Measurements from ENCODE around the gene GRK5. TPM values are rescaled to one million over a fixed set of nuclear protein-coding genes. Genes with fewer than 3 reads are reported as not detected.

GRK5 gene
- 10 to 100 TPM; 13.9 to 28.5 TPM for total RNA-seq
- total RNA-seq, result 29.9 to 38.6 reads per million in 2 donors

- Mint-ChIP-seq H3K36me3 (ENCODE audit: low read depth) (no peaks in the 10 kb centered on the region), H3K4me1 (peaks cover 33% of the 10 kb centered on the region), H3K27me3 (no peaks in the 10 kb centered on the region), H3K4me3 (peak within 1 kb of the TSS; percentile 95), H3K27ac (peak within 1 kb of the TSS; percentile 96)
- ATAC-seq (peak; percentile 87), DNase-seq (peak; percentile 96 to 98 (median 98))
- no peaks in the 10 kb centered on the region for H3K9me3 ChIP-seq (ENCODE audit: control insufficient read depth, low read length, poor library complexity, severe bottlenecking)
These were observed at the start of gene GRK5 for GRCh38 chr10:119207366-119207666. GRK5 (plus strand) TSS chr10:119207571; CDS start chr10:119207918, 347 bp downstream.

- Mint-ChIP-seq H3K27me3 (no peaks in the 10 kb centered on the region), H3K36me3 (ENCODE audit: low read depth) (peaks cover 3% of the 10 kb centered on the region), H3K4me3 (no peak overlapping the region), H3K27ac (no peak overlapping the region), H3K4me1 (peaks cover 15% of the 10 kb centered on the region)
- DNase-seq (no peak), ATAC-seq (no peak)
- H3K9me3 ChIP-seq (ENCODE audit: control insufficient read depth, low read length, poor library complexity, severe bottlenecking), result no peaks in the 10 kb centered on the region
These were observed 48.0 kb upstream of the GRK5 start for GRCh38 chr10:119159332-119159731.

GRCh38 chr10:119161680-119162451 lies 45.5 kb upstream of the GRK5 start:
- peak overlapping the region; percentile 27 for H3K27ac Mint-ChIP-seq
- H3K4me1 Mint-ChIP-seq, result peaks cover 22% of the 10 kb centered on the region
- H3K27me3 Mint-ChIP-seq, result no peaks in the 10 kb centered on the region
- no peak overlapping the region for H3K4me3 Mint-ChIP-seq
- DNase-seq, result no peak
- H3K36me3 Mint-ChIP-seq (ENCODE audit: low read depth), result peaks cover 3% of the 10 kb centered on the region
- no peak for ATAC-seq
- no peaks in the 10 kb centered on the region for H3K9me3 ChIP-seq (ENCODE audit: control insufficient read depth, low read length, poor library complexity, severe bottlenecking)

GRCh38 chr10:119162452-119163092 lies 44.8 kb upstream of the GRK5 start:
- DNase-seq (no peak), ATAC-seq (no peak)
- H3K27ac Mint-ChIP-seq, result peak overlapping the region; percentile 27
- H3K36me3 Mint-ChIP-seq (ENCODE audit: low read depth), result peaks cover 3% of the 10 kb centered on the region
- no peaks in the 10 kb centered on the region for H3K9me3 ChIP-seq (ENCODE audit: control insufficient read depth, low read length, poor library complexity, severe bottlenecking)
- peaks cover 25% of the 10 kb centered on the region for H3K4me1 Mint-ChIP-seq
- no peak overlapping the region for H3K4me3 Mint-ChIP-seq
- no peaks in the 10 kb centered on the region for H3K27me3 Mint-ChIP-seq

GRCh38 chr10:119165171-119166117 lies 41.9 kb upstream of the GRK5 start, which contains the start of gene SFXN4:
SFXN4 (minus strand) TSS chr10:119165714; CDS start chr10:119165647, 67 bp downstream.
- DNase-seq, result peak; percentile 74 to 81 (median 74)
- ATAC-seq, result peak; percentile 95
- Mint-ChIP-seq H3K36me3 (ENCODE audit: low read depth) (peaks cover 2% of the 10 kb centered on the region), H3K27me3 (no peaks in the 10 kb centered on the region), H3K4me3 (peak within 1 kb of the TSS; percentile 92), H3K4me1 (peaks cover 25% of the 10 kb centered on the region), H3K27ac (peak within 1 kb of the TSS; percentile 91)
- no peaks in the 10 kb centered on the region for H3K9me3 ChIP-seq (ENCODE audit: control insufficient read depth, low read length, poor library complexity, severe bottlenecking)

GRCh38 chr10:119166118-119166500 lies 41.3 kb upstream of the GRK5 start:
- H3K27me3 Mint-ChIP-seq, result no peaks in the 10 kb centered on the region
- ATAC-seq, result peak; percentile 4
- H3K27ac Mint-ChIP-seq, result peak overlapping the region; percentile 91
- H3K4me1 Mint-ChIP-seq, result peaks cover 25% of the 10 kb centered on the region
- DNase-seq, result no peak
- H3K36me3 Mint-ChIP-seq (ENCODE audit: low read depth), result peaks cover 2% of the 10 kb centered on the region
- peak overlapping the region; percentile 92 for H3K4me3 Mint-ChIP-seq
- H3K9me3 ChIP-seq (ENCODE audit: control insufficient read depth, low read length, poor library complexity, severe bottlenecking), result no peaks in the 10 kb centered on the region

GRCh38 chr10:119166564-119166963 lies 40.8 kb upstream of the GRK5 start:
- ATAC-seq, result no peak
- DNase-seq, result no peak
- Mint-ChIP-seq H3K4me1 (peaks cover 25% of the 10 kb centered on the region), H3K27me3 (no peaks in the 10 kb centered on the region), H3K27ac (peak overlapping the region; percentile 91), H3K4me3 (peak overlapping the region; percentile 92), H3K36me3 (ENCODE audit: low read depth) (peaks cover 2% of the 10 kb centered on the region)
- H3K9me3 ChIP-seq (ENCODE audit: control insufficient read depth, low read length, poor library complexity, severe bottlenecking), result no peaks in the 10 kb centered on the region

- H3K27me3 Mint-ChIP-seq, result no peaks in the 10 kb centered on the region
- H3K36me3 Mint-ChIP-seq (ENCODE audit: low read depth), result peaks cover 2% of the 10 kb centered on the region
- no peaks in the 10 kb centered on the region for H3K9me3 ChIP-seq (ENCODE audit: control insufficient read depth, low read length, poor library complexity, severe bottlenecking)
- ATAC-seq (no peak), DNase-seq (no peak)
- H3K4me3 Mint-ChIP-seq, result peak overlapping the region; percentile 92
- H3K27ac Mint-ChIP-seq, result peak overlapping the region; percentile 91
- H3K4me1 Mint-ChIP-seq, result peaks cover 23% of the 10 kb centered on the region
These were observed 40.3 kb upstream of the GRK5 start for GRCh38 chr10:119167041-119167440.

GRCh38 chr10:119174109-119174508 lies 33.3 kb upstream of the GRK5 start:
- DNase-seq (no peak), ATAC-seq (no peak)
- Mint-ChIP-seq H3K27ac (no peak overlapping the region), H3K27me3 (no peaks in the 10 kb centered on the region), H3K36me3 (ENCODE audit: low read depth) (peaks cover 6% of the 10 kb centered on the region), H3K4me1 (peaks cover 20% of the 10 kb centered on the region), H3K4me3 (no peak overlapping the region)
- H3K9me3 ChIP-seq (ENCODE audit: control insufficient read depth, low read length, poor library complexity, severe bottlenecking), result no peaks in the 10 kb centered on the region

GRCh38 chr10:119176166-119176565 lies 31.2 kb upstream of the GRK5 start:
- DNase-seq (no peak), ATAC-seq (no peak)
- no peaks in the 10 kb centered on the region for H3K9me3 ChIP-seq (ENCODE audit: control insufficient read depth, low read length, poor library complexity, severe bottlenecking)
- Mint-ChIP-seq H3K27me3 (no peaks in the 10 kb centered on the region), H3K4me3 (peak overlapping the region; percentile 52), H3K27ac (peak overlapping the region; percentile 86), H3K36me3 (ENCODE audit: low read depth) (peaks cover 4% of the 10 kb centered on the region), H3K4me1 (peaks cover 20% of the 10 kb centered on the region)

GRCh38 chr10:119177708-119178371 lies 29.5 kb upstream of the GRK5 start:
- DNase-seq (no peak), ATAC-seq (peak; percentile 2)
- H3K9me3 ChIP-seq (ENCODE audit: control insufficient read depth, low read length, poor library complexity, severe bottlenecking), result no peaks in the 10 kb centered on the region
- H3K36me3 Mint-ChIP-seq (ENCODE audit: low read depth), result peaks cover 4% of the 10 kb centered on the region
- peak overlapping the region; percentile 98 for H3K4me3 Mint-ChIP-seq
- H3K27me3 Mint-ChIP-seq, result no peaks in the 10 kb centered on the region
- H3K4me1 Mint-ChIP-seq, result peaks cover 20% of the 10 kb centered on the region
- H3K27ac Mint-ChIP-seq, result peak overlapping the region; percentile 86

GRCh38 chr10:119178372-119179119 lies 28.8 kb upstream of the GRK5 start, which contains the start of gene PRDX3:
PRDX3 (minus strand) TSS chr10:119178812; CDS start chr10:119178790, 22 bp downstream.
- DNase-seq (peak; percentile 87 to 94 (median 90)), ATAC-seq (peak; percentile 99)
- peaks cover 20% of the 10 kb centered on the region for H3K4me1 Mint-ChIP-seq
- H3K27ac Mint-ChIP-seq, result peak within 1 kb of the TSS; percentile 86
- H3K27me3 Mint-ChIP-seq, result no peaks in the 10 kb centered on the region
- peaks cover 4% of the 10 kb centered on the region for H3K36me3 Mint-ChIP-seq (ENCODE audit: low read depth)
- no peaks in the 10 kb centered on the region for H3K9me3 ChIP-seq (ENCODE audit: control insufficient read depth, low read length, poor library complexity, severe bottlenecking)
- H3K4me3 Mint-ChIP-seq, result peak within 1 kb of the TSS; percentile 98

Measured in T-helper 17 cell (primary cell).